ENCODE measurements around the gene TNNI3K. TPM values are rescaled to one million over a fixed set of nuclear protein-coding genes. Genes with fewer than 3 reads are reported as not detected.

Gene TNNI3K
- total and polyA plus RNA-seq, 2 of the 8 experiments (the other 6 are each of a cell fraction or from before 2014, with no cell fraction given) = 0.41 to 0.48 TPM

DNA sequence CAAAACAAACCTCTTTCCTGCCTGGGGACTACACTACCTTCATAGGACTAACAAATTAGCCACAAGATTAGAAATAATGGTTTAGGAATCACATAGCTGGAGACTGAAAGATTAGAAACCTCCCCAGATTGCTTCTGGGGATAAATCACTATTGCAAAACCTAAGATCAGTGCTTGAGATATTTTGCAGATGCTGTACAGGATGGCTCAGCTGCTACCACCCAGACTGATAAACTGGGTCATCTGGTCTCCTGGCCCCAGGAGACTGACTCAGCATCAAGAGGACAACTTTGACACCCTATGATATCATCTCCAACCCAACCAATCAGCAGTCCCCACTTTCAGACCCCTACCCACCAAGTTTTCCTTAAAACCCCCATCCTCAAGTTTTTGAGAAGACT is 140.2 kb downstream of the TNNI3K start (continued):
- TF ChIP-seq CHD7 (IDR thresholded peaks at IDR 0.05; ENCODE audit: insufficient replicate concordance, low read length) = no peak
- TF ChIP-seq JUN (IDR thresholded peaks at IDR 0.05; ENCODE audit: low read depth, low read length) = no peak
- TF ChIP-seq, protein P1, sequence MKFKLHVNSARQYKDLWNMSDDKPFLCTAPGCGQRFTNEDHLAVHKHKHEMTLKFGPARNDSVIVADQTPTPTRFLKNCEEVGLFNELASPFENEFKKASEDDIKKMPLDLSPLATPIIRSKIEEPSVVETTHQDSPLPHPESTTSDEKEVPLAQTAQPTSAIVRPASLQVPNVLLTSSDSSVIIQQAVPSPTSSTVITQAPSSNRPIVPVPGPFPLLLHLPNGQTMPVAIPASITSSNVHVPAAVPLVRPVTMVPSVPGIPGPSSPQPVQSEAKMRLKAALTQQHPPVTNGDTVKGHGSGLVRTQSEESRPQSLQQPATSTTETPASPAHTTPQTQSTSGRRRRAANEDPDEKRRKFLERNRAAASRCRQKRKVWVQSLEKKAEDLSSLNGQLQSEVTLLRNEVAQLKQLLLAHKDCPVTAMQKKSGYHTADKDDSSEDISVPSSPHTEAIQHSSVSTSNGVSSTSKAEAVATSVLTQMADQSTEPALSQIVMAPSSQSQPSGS (IDR thresholded peaks at IDR 0.05; ENCODE audit: low read length) = no peak
- TF ChIP-seq ASH2L (IDR thresholded peaks at IDR 0.05; ENCODE audit: low read length) = no peak
- no peak for TF ChIP-seq KDM1A (IDR thresholded peaks at IDR 0.05; ENCODE audit: borderline replicate concordance, low read length)
- TF ChIP-seq CEBPB (IDR thresholded peaks at IDR 0.05; ENCODE audit: low read depth, low read length) = no peak
- TF ChIP-seq RAD21 (IDR thresholded peaks at IDR 0.05 in 1 of 2, conservative IDR thresholded peaks at IDR 0.05 in 1 of 2; ENCODE audit: low read depth in 2 of 2, low read length in 2 of 2) = no peak

Measured in H1 (cell line).